ENCODE data around the gene ZG16B.

ZG16B gene

GRCh38 chr16:2829501-2830354 lies at the start of gene ZG16B:
ZG16B (plus strand) TSS chr16:2830303; CDS start chr16:2830442, 139 bp downstream.
- DNase-seq: no peak

- DNase-seq: no peak
Measured at GRCh38 chr16:2782583-2783351, 47.3 kb upstream of the ZG16B start.

GRCh38 chr16:2783581-2784357 lies 46.3 kb upstream of the ZG16B start:
- DNase-seq: no peak

- DNase-seq: no peak
Measured at GRCh38 chr16:2784358-2785100, 45.6 kb upstream of the ZG16B start.

- no peak for DNase-seq
Measured at GRCh38 chr16:2785101-2785991, 44.8 kb upstream of the ZG16B start.

- no peak for DNase-seq
Measured at GRCh38 chr16:2786061-2786825, 43.9 kb upstream of the ZG16B start.

GRCh38 chr16:2786826-2787151 lies 43.3 kb upstream of the ZG16B start:
- no peak for DNase-seq

- no peak for DNase-seq
Measured at GRCh38 chr16:2787406-2787805, 42.7 kb upstream of the ZG16B start, which contains the start of gene PRSS33. PRSS33 (minus strand) TSS chr16:2787560; CDS start chr16:2786547, 1,013 bp downstream.

GRCh38 chr16:2787961-2788360 lies 42.1 kb upstream of the ZG16B start:
- no peak for DNase-seq

GRCh38 chr16:2790631-2791030 lies 39.5 kb upstream of the ZG16B start:
- DNase-seq: no peak

GRCh38 chr16:2791174-2791573 lies 38.9 kb upstream of the ZG16B start:
- DNase-seq: no peak

- no peak for DNase-seq
Measured at GRCh38 chr16:2792940-2793339, 37.2 kb upstream of the ZG16B start.

- no peak for DNase-seq
Measured at GRCh38 chr16:2795395-2796143, 34.5 kb upstream of the ZG16B start.

GRCh38 chr16:2798723-2799204 lies 31.3 kb upstream of the ZG16B start:
- no peak for DNase-seq

GRCh38 chr16:2799205-2799858 lies 30.8 kb upstream of the ZG16B start:
- DNase-seq: no peak

- DNase-seq: no peak
Measured at GRCh38 chr16:2799859-2800226, 30.3 kb upstream of the ZG16B start.

- no peak for DNase-seq
Measured at GRCh38 chr16:2803545-2804195, 26.4 kb upstream of the ZG16B start.

- DNase-seq: no peak
Measured at GRCh38 chr16:2804728-2805127, 25.4 kb upstream of the ZG16B start.

GRCh38 chr16:2806286-2806685 lies 23.8 kb upstream of the ZG16B start:
- no peak for DNase-seq

Data from cerebellar nuclear complex (tissue), 1 donor.